Aorta (tissue), 5 donors: ENCODE results near the gene DLGAP3. TPM values are rescaled to one million over a fixed set of nuclear protein-coding genes. Genes with fewer than 3 reads are reported as not detected.

Experiments
- ATAC-seq: fragments of 200-7000 bp; cut with Tn5 transposase; one replicate; pipeline ENCODE4 v1.9.1; 2022; ENCODE audit warnings: moderate library complexity; ENCODE audit not compliant: low FRiP score
- DNase-seq, 2 donors: peaks; one replicate each; pipeline ENCODE4 v3.0.0-alpha.2; 2020
- H3K27ac ChIP-seq, 2 donors: one replicate each; pipeline ENCODE4 v1.5.1; 2013; ENCODE audit warnings: low read length in 2 of 2, mild to moderate bottlenecking in 2 of 2, moderate library complexity in 2 of 2, control low read depth in 1 of 2, inconsistent platforms in 1 of 2, low read depth in 1 of 2
- H3K27me3 ChIP-seq, 2 donors: one replicate each; pipeline ENCODE4 v1.6.1; 2013; ENCODE audit warnings: control low read depth in 1 of 2, low read length in 1 of 2, mild to moderate bottlenecking in 1 of 2, moderate library complexity in 1 of 2; ENCODE audit not compliant: insufficient read depth in 2 of 2, control insufficient read depth in 1 of 2
- H3K36me3 ChIP-seq, 2 donors: one replicate each; pipeline ENCODE4 v1.6.1; 2013; ENCODE audit warnings: control low read depth in 1 of 2, low read length in 1 of 2, mild to moderate bottlenecking in 1 of 2; ENCODE audit not compliant: insufficient read depth in 2 of 2, control insufficient read depth in 1 of 2
- H3K4me1 ChIP-seq, 2 donors: one replicate each; pipeline ENCODE4 v1.6.1; 2013; ENCODE audit warnings: low read length in 2 of 2, control low read depth in 1 of 2, mild to moderate bottlenecking in 1 of 2, moderate library complexity in 1 of 2; ENCODE audit not compliant: insufficient read depth in 2 of 2, control insufficient read depth in 1 of 2
- H3K4me3 ChIP-seq, 2 donors: one replicate each; pipeline ENCODE4 v1.5.1; 2013; ENCODE audit warnings: low read length in 2 of 2, control low read depth in 1 of 2, mild to moderate bottlenecking in 1 of 2
- H3K9me3 ChIP-seq: one replicate; pipeline ENCODE4 v1.6.1; 2013; ENCODE audit warnings: mild to moderate bottlenecking, low read length; ENCODE audit not compliant: control insufficient read depth
- WGBS, 2 donors: extraction: QIAGEN DNeasy Blood & Tissue Kit; methylation state at CpG; one replicate each; pipeline ENCODE4 v1.1.7; 2013; 5-methylcytosine and 5-hydroxymethylcytosine counted together
- intact Hi-C, 2 donors: fragments of 100-400 bp; cut with DNase I; formaldehyde crosslinking; loops; one replicate each; pipeline versions ENCODE4 v1.14.2 to v1.15.0; 2022
- polyA plus RNA-seq, 2 donors: library from polyadenylated mRNA; stranded (reverse); fragments of 200-250 nt; gene quantifications; one replicate each; pipeline ENCODE4 v1.2.3, GENCODE V29; 2013
- total RNA-seq, 2 donors: library from RNA; stranded (reverse); fragmentation: NEBNext Ultra II Directional; extraction: Animal tissue kit (Norgen Biotek cat#: 25700); gene quantifications; one replicate each; pipeline ENCODE4 v1.2.1, GENCODE V29; 2021
- donor health status: healthy with polysubstance abuse.
- donor health status: Bipolar disorder and iron deficiency.
- donor health status: DM: no; HTN: no; CAD: no.
- donor health status: DM: no; HTN: no; CAD: no.
- donor health status: DM: yes; HTN: yes; CAD: no.

DLGAP3 gene
- total and polyA plus RNA-seq, 4 donors: 0.10 to 0.36 (median 0.19) TPM; not detected in 1

DNA sequence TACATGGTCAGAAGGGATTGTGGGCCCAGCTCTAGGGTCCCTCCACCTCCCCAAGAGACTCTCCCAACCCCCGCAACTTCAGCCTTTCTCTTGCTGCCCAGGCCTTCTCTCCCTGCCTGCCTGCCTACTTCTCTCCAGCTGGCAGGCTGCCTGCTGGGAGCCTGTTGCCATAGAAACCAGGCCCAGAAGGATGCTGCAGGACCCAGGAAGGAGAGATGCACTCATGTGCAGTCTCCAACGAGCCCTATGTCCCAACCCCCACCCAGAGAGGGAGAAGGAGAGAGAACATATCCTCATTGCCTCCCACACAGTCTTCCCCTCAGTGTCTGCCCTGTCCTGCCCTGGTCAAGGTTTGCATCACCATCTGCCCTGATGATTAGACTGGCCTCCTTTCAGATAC lies 59.1 kb downstream of the DLGAP3 start:
- H3K27me3 ChIP-seq: no peaks in the 10 kb centered on the region
- H3K4me1 ChIP-seq: no peaks in the 10 kb centered on the region
- H3K4me3 ChIP-seq: no peak overlapping the region
- no peak for ATAC-seq
- no peaks in the 10 kb centered on the region for H3K9me3 ChIP-seq
- 60 to 69% methylated on average over 2 of the region's 2 CpGs for WGBS, 2 donors
- H3K27ac ChIP-seq: no peak overlapping the region
- intact Hi-C loops: no loop called here
- no peaks in the 10 kb centered on the region for H3K36me3 ChIP-seq
- no peak for DNase-seq

DNA sequence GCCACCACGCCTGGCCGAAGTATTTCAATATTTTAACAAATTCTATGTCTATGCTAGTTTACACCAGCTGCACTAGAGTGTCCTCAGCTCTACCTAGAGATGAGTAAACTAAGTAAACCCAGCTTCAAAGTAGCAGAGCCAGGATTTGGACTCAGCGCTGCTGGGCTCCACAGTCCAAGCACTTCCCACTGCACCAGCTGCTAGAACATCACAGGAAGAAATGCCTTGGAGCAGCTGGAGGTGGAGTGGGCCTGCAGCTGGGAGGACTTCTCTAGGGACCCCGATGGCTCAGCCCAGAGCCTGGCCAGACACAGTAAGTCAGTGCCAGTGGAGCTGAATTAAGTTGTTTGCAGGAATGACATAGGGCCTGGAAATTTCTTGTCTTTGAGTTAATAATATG lies 59.7 kb downstream of the DLGAP3 start:
- Histone ChIP-seq H3K4me3 (no peak overlapping the region), H3K9me3 (no peaks in the 10 kb centered on the region), H3K27me3 (no peaks in the 10 kb centered on the region), H3K4me1 (no peaks in the 10 kb centered on the region), H3K27ac (no peak overlapping the region), H3K36me3 (no peaks in the 10 kb centered on the region)
- WGBS, 2 donors: 93 to 97% methylated on average over 4 of the region's 4 CpGs
- DNase-seq (no peak), ATAC-seq (no peak)
- intact Hi-C loops: no loop called here

DNA sequence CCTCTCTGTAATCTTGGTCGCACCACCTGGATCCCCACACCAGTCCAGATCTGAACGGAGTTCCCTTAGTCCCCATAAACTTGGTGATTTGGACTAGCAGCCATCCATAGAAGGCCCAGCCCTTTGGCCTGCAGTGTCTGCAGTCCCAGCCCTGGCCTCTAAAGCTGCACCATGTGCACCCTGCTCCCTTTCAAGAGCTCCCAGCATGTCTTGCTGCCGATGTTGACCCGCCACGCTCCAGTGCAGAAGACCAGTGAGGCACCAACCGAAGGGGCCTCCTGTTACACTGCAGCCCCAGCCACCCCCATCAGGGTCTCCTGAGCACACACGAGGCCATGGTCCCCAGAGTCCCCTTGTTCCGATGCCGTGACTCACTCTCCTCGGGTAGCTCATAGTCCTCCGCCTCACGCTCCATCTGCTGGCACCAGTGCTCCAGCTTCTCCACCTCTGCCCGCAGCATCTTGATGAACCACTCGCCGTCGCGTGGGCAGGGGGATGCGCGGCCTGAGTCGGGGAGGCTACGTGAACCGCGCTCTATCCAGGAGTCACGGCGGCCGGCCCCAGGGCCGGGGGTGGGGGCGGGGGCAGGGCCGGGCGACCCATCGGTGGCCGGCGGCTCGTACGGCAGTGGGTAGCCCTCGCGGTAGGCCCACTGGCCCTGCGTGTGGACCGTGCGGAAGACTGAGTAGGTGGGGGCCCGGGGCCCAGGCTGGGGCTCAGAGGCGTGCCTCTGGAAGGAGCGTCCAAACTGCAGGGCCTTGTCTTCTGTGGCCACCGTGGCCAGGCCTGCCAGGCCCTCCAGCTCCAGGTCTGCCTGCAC lies 61.0 kb downstream of the DLGAP3 start:
- intact Hi-C loops: no loop called here
- no peaks in the 10 kb centered on the region for H3K36me3 ChIP-seq
- ATAC-seq (no peak), DNase-seq (no peak)
- no peaks in the 10 kb centered on the region for H3K9me3 ChIP-seq
- no peak overlapping the region for H3K27ac ChIP-seq
- H3K4me1 ChIP-seq: no peaks in the 10 kb centered on the region
- 90 to 92% methylated on average over 43 to 44 of the region's 44 CpGs for WGBS, 2 donors
- H3K4me3 ChIP-seq: no peak overlapping the region
- H3K27me3 ChIP-seq: no peaks in the 10 kb centered on the region

DNA sequence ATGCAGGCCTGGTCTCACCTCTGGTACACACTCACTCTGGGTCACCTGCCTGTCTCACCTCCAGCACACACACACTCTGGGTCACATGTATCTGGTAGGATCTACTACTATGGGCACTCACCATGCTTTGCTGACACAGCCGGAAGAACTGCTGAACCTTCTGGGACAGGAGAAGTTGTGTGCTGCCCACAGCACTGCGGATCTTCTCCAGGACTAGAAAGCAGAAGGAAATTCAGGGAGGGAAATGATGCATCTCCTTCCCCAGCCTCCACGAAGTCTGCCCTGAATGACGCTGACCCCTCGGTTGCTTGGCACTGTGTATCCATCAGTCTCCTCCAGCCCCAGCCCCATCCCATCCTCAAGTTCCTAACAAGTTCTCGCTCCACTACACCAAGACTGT lies 62.0 kb downstream of the DLGAP3 start:
- H3K4me1 ChIP-seq: no peaks in the 10 kb centered on the region
- intact Hi-C loops: no loop called here
- WGBS, 2 donors: 92 to 99% methylated on average over 6 of the region's 6 CpGs
- no peaks in the 10 kb centered on the region for H3K27me3 ChIP-seq
- no peak overlapping the region for H3K4me3 ChIP-seq
- H3K9me3 ChIP-seq: no peaks in the 10 kb centered on the region
- ATAC-seq: no peak
- peak in 1 of 2 donors; percentile 60 for DNase-seq
- no peaks in the 10 kb centered on the region for H3K36me3 ChIP-seq
- no peak overlapping the region for H3K27ac ChIP-seq

DNA sequence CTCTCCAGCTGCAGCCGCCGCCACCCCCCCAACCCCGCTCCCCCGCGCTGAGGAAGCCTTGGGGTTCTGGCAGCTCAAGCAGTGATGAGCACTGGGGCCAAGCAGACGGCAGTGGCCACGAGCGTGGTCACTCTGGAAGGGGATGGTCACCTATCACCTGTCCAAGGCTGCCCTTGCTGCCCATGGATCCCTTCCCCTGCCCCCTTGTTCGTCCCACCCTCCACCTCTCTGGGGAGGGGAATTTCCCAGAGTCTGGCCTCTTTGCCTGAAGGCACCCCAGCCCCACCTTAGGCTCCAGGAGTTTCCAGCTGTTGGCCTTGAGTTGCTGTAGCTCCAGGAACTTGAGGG lies 62.7 kb downstream of the DLGAP3 start:
- Histone ChIP-seq H3K4me3 (no peak overlapping the region), H3K4me1 (no peaks in the 10 kb centered on the region), H3K9me3 (no peaks in the 10 kb centered on the region), H3K27ac (no peak overlapping the region), H3K36me3 (no peaks in the 10 kb centered on the region), H3K27me3 (no peaks in the 10 kb centered on the region)
- WGBS, 2 donors: 35 to 37% methylated on average over 9 of the region's 9 CpGs
- peak; percentile 2 for ATAC-seq
- DNase-seq: no peak
- intact Hi-C loops: no loop called here

DNA sequence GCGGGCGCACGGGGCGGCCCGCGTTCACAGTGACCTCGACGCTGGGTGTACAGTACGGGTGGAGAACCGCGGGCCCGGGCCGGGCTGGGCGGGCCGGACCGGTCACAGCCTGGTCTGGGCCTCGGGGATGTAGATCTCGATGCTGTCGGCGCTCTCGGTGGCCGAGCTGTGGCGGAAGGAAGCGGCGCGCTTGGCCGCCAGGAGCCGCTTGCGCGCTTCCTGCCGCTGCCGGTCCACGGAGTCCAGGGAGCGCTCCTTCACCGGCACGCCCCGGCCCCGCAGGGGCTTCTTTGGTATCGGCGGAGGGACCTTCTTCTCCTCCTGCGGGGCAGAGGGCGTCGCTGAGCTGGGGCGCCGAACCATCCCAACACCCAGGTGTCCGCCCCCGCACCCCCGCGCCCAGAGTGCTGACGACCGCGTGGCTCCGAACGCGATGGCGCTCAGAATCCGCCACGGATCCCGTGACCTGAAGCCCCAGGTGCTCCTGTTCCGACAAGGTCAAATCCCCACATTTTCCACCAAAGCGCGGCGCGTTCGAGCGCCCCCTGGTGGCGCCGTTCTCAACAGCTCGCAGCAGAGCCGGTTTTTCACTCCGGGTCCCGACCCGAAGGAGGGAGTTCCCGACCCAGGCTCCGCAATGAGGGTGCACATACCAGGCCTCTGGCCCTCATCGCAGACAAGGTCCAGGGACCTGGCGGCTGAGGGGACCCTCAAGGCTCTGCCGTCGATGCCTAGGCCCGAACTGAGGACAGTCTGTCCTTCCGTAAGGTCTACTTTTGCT lies 63.3 kb downstream of the DLGAP3 start:
- Histone ChIP-seq H3K4me1 (no peaks in the 10 kb centered on the region), H3K4me3 (peak overlapping the region; percentile 29 to 68), H3K9me3 (no peaks in the 10 kb centered on the region), H3K27me3 (no peaks in the 10 kb centered on the region), H3K36me3 (no peaks in the 10 kb centered on the region), H3K27ac (no peak overlapping the region)
- intact Hi-C loops: no loop called here
- 1% methylated on average over 70 to 81 of the region's 81 CpGs for WGBS, 2 donors
- DNase-seq: peak; percentile 89 to 97
- ATAC-seq: peak; percentile 90

DNA sequence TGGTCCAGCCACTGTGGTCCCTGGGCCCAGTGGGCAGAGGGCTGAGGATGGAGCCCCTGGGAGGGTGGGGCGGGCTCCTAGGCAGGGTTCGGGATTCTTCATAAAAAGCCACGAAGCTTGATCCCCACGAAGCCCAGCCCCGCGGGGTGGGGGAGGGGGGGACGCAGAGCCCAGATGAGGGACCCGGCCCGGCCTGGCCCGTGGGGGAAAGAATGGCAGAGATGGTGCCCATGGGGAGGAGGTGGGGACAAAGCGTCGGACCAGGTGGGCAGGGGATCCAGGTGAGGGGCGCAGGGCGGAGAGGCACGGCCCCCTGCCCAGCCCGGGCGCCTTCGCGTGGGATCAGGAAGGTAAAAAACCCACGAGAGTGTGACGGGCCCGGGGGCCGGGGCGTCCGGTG lies 63.9 kb downstream of the DLGAP3 start:
- Histone ChIP-seq H3K4me1 (no peaks in the 10 kb centered on the region), H3K27ac (no peak overlapping the region), H3K4me3 (peak overlapping the region; percentile 29 to 68), H3K27me3 (no peaks in the 10 kb centered on the region), H3K36me3 (no peaks in the 10 kb centered on the region), H3K9me3 (no peaks in the 10 kb centered on the region)
- DNase-seq: no peak
- WGBS, 2 donors: 9 to 13% methylated on average over 19 to 25 of the region's 25 CpGs
- intact Hi-C loops: no loop called here
- ATAC-seq: peak; percentile 14

- no peaks in the 10 kb centered on the region for H3K27me3 ChIP-seq
- no peaks in the 10 kb centered on the region for H3K9me3 ChIP-seq
- DNase-seq: no peak
- ATAC-seq: no peak
- H3K4me3 ChIP-seq: no peak overlapping the region
- H3K36me3 ChIP-seq: no peaks in the 10 kb centered on the region
- no peaks in the 10 kb centered on the region for H3K4me1 ChIP-seq
- WGBS, 2 donors: 92 to 96% methylated on average over 8 of the region's 8 CpGs
- intact Hi-C loops: no loop called here
- no peak overlapping the region for H3K27ac ChIP-seq
These were observed 64.7 kb downstream of the DLGAP3 start for GRCh38 chr1:34864759-34865158.

GRCh38 chr1:34863501-34863900 lies 65.9 kb downstream of the DLGAP3 start:
- ATAC-seq (no peak), DNase-seq (no peak)
- Histone ChIP-seq H3K9me3 (no peaks in the 10 kb centered on the region), H3K36me3 (no peaks in the 10 kb centered on the region), H3K4me1 (peaks cover 0 to 3% of the 10 kb centered on the region in 2 donors), H3K27ac (no peak overlapping the region), H3K27me3 (no peaks in the 10 kb centered on the region), H3K4me3 (no peak overlapping the region)
- intact Hi-C loops: no loop called here
